ENCODE results near the gene ATP6V1C2.

Gene ATP6V1C2

DNA sequence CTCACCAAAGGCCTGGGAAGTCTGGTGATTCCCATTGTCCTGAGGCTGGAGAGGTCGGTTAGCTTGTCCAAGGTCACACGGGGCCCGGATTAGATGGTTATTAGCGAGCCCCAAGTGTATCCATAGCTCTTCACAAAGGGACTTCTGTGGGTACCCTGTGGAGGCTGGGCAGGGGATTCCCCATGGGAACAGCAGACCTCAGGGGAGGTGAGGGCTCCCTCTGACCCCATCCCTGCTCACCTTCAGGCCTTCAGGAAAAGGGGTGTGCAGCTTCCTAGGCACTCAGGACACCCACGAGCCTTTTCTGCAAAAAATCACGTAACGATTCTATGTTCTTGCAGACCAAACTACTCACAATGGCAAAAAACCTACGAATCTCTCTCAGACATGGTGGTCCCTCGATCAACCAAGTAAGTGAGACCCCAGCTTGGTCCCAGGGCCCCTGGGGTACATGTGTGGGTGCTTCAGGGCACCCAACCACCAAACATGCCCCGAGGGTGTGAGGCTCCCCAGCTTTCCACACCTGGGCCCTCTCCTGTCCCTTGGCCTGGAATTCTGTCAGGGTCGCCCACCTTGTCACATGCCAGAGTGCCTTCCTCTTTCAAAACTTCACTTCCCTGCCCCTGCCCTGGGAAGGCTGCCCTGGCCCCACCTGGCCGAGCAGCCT, 50.9 kb downstream of the ATP6V1C2 start:
- WGBS (ENCODE audit: extremely low coverage, insufficient coverage, low lambda C conversion rate): no CpG with 5 or more reads among the region's 12 CpGs
- Histone ChIP-seq H3K79me1 (ENCODE audit: low read length) (no peaks in the 10 kb centered on the region), H3K36me3 (ENCODE audit: control insufficient read depth, insufficient read depth, low read length) (no peaks in the 10 kb centered on the region), H3K56ac (ENCODE audit: low read length) (no peak overlapping the region), H3K4me2 (ENCODE audit: low read length) (no peak overlapping the region), H3K4ac (ENCODE audit: low read depth, low read length) (no peak overlapping the region), H2AK5ac (ENCODE audit: low read length) (no peak overlapping the region), H3K9ac (ENCODE audit: low read length) (no peak overlapping the region), H2BK120ac (ENCODE audit: low read depth, low read length) (no peak overlapping the region), H3K4me3 (ENCODE audit: low read length) (no peak overlapping the region), H2BK5ac (ENCODE audit: low read length) (no peak overlapping the region), H3K79me2 (ENCODE audit: control insufficient read depth, insufficient read depth, low read length) (no peaks in the 10 kb centered on the region), H3K27ac (ENCODE audit: low read depth, low read length) (no peak overlapping the region), H3K27me3 (ENCODE audit: insufficient read depth, low read length, poor library complexity) (no peaks in the 10 kb centered on the region), H4K8ac (ENCODE audit: low read depth, low read length) (no peak overlapping the region), H3K23ac (ENCODE audit: low read length) (no peak overlapping the region), H2BK15ac (replicated peaks; ENCODE audit: low read depth) (no peak overlapping the region), H3K18ac (ENCODE audit: low read length) (no peak overlapping the region), H4K5ac (ENCODE audit: low read length) (no peak overlapping the region), H3K4me1 (ENCODE audit: control insufficient read depth, low read depth, low read length) (no peaks in the 10 kb centered on the region)
- DNase-seq: no peak

DNA sequence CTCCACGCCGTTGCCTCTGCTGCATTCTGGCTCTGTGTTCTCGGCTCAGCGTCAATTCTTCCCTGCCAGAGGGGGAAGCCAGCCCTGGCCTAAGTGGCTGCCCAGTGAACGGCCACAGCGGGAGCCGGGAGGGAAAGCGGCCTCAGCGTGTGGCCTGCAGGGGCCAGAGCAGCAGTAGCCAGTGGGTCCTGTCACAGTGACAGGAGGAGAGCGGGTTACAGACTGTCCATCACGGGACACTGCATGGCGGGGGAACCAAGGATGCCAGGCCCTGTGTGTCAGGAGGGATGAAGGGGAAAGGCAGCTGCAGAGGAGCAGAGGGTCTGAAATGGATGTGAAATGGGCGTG, 51.4 kb downstream of the ATP6V1C2 start:
- Histone ChIP-seq H3K4me1 (ENCODE audit: control insufficient read depth, low read depth, low read length) (no peaks in the 10 kb centered on the region), H2BK15ac (replicated peaks; ENCODE audit: low read depth) (no peak overlapping the region), H4K5ac (ENCODE audit: low read length) (no peak overlapping the region), H3K79me1 (ENCODE audit: low read length) (no peaks in the 10 kb centered on the region), H3K27ac (ENCODE audit: low read depth, low read length) (no peak overlapping the region), H3K36me3 (ENCODE audit: control insufficient read depth, insufficient read depth, low read length) (no peaks in the 10 kb centered on the region), H2BK5ac (ENCODE audit: low read length) (no peak overlapping the region), H2BK120ac (ENCODE audit: low read depth, low read length) (no peak overlapping the region), H3K23ac (ENCODE audit: low read length) (no peak overlapping the region), H3K9ac (ENCODE audit: low read length) (no peak overlapping the region), H3K79me2 (ENCODE audit: control insufficient read depth, insufficient read depth, low read length) (no peaks in the 10 kb centered on the region), H2AK5ac (ENCODE audit: low read length) (no peak overlapping the region), H3K18ac (ENCODE audit: low read length) (no peak overlapping the region), H3K4me2 (ENCODE audit: low read length) (no peak overlapping the region), H3K56ac (ENCODE audit: low read length) (no peak overlapping the region), H3K27me3 (ENCODE audit: insufficient read depth, low read length, poor library complexity) (no peaks in the 10 kb centered on the region), H3K4me3 (ENCODE audit: low read length) (no peak overlapping the region), H4K8ac (ENCODE audit: low read depth, low read length) (no peak overlapping the region), H3K4ac (ENCODE audit: low read depth, low read length) (no peak overlapping the region)
- WGBS (ENCODE audit: extremely low coverage, insufficient coverage, low lambda C conversion rate): no CpG with 5 or more reads among the region's 13 CpGs
- no peak for DNase-seq

DNA sequence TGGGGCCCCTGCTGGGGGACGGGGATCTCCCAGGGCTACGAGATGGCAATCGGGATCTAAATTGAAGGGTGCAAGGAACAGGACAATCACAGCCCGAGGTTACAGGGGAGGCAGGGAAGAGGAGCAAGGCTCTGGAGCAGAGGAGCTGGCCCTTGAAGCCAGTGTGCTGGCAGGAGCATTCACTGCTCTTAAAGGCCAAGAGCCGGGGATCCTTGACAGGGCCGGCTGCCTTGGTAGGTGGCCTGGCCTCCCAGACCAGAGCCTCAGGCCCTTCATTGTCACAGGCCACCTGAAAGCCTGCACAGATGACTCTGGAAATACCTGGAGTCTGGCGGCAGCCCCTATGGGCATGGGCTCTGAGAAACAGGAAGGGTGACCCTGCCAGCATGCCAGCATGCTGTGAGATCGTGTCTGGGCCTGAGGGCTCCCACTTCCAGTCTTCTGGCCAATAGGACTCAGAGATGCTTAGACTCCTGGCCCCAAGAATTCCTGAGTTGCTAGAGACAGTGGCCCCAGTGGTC, 52.5 kb downstream of the ATP6V1C2 start:
- H3K79me2 ChIP-seq (ENCODE audit: control insufficient read depth, insufficient read depth, low read length): no peaks in the 10 kb centered on the region
- no peak overlapping the region for H3K27ac ChIP-seq (ENCODE audit: low read depth, low read length)
- H3K9ac ChIP-seq (ENCODE audit: low read length): no peak overlapping the region
- no peak overlapping the region for H2BK120ac ChIP-seq (ENCODE audit: low read depth, low read length)
- no peak overlapping the region for H3K23ac ChIP-seq (ENCODE audit: low read length)
- WGBS (ENCODE audit: extremely low coverage, insufficient coverage, low lambda C conversion rate): no CpG with 5 or more reads among the region's 8 CpGs
- H3K4me1 ChIP-seq (ENCODE audit: control insufficient read depth, low read depth, low read length): no peaks in the 10 kb centered on the region
- H3K4ac ChIP-seq (ENCODE audit: low read depth, low read length): no peak overlapping the region
- H2AK5ac ChIP-seq (ENCODE audit: low read length): no peak overlapping the region
- no peak overlapping the region for H2BK5ac ChIP-seq (ENCODE audit: low read length)
- no peaks in the 10 kb centered on the region for H3K27me3 ChIP-seq (ENCODE audit: insufficient read depth, low read length, poor library complexity)
- no peak overlapping the region for H3K18ac ChIP-seq (ENCODE audit: low read length)
- DNase-seq: peak; percentile 64
- no peak overlapping the region for H3K4me3 ChIP-seq (ENCODE audit: low read length)
- H3K56ac ChIP-seq (ENCODE audit: low read length): no peak overlapping the region
- no peak overlapping the region for H4K8ac ChIP-seq (ENCODE audit: low read depth, low read length)
- no peak overlapping the region for H3K4me2 ChIP-seq (ENCODE audit: low read length)
- no peak overlapping the region for H4K5ac ChIP-seq (ENCODE audit: low read length)
- no peaks in the 10 kb centered on the region for H3K79me1 ChIP-seq (ENCODE audit: low read length)
- no peaks in the 10 kb centered on the region for H3K36me3 ChIP-seq (ENCODE audit: control insufficient read depth, insufficient read depth, low read length)
- H2BK15ac ChIP-seq (replicated peaks; ENCODE audit: low read depth): no peak overlapping the region

DNA sequence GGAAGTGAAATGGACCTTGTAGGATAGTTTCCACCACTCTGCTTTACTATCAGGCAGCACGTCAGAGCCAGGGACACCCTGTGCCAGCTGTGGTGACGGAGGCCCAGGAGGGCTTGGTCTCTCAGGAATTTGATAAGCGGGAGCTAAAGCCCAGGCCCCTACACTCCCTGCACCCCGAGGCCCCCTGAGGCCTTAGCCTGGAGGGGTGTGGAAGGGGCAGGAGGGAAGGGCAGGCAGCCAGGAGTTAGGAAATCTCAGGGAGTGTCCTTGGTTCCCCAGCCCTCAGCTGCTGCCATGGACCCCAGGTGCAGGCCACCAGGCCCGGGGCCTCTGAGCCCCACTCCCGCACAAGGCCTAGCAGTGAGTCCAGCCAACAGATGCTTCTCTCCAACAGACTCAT, 53.0 kb downstream of the ATP6V1C2 start:
- Histone ChIP-seq H3K27ac (ENCODE audit: low read depth, low read length) (no peak overlapping the region), H2BK5ac (ENCODE audit: low read length) (no peak overlapping the region), H3K4me1 (ENCODE audit: control insufficient read depth, low read depth, low read length) (no peaks in the 10 kb centered on the region), H3K4me2 (ENCODE audit: low read length) (no peak overlapping the region), H4K8ac (ENCODE audit: low read depth, low read length) (no peak overlapping the region), H4K5ac (ENCODE audit: low read length) (no peak overlapping the region), H3K56ac (ENCODE audit: low read length) (no peak overlapping the region), H3K27me3 (ENCODE audit: insufficient read depth, low read length, poor library complexity) (no peaks in the 10 kb centered on the region), H3K18ac (ENCODE audit: low read length) (no peak overlapping the region), H3K9ac (ENCODE audit: low read length) (no peak overlapping the region), H3K36me3 (ENCODE audit: control insufficient read depth, insufficient read depth, low read length) (no peaks in the 10 kb centered on the region), H2BK15ac (replicated peaks; ENCODE audit: low read depth) (no peak overlapping the region), H3K4ac (ENCODE audit: low read depth, low read length) (no peak overlapping the region), H3K4me3 (ENCODE audit: low read length) (no peak overlapping the region), H3K79me2 (ENCODE audit: control insufficient read depth, insufficient read depth, low read length) (no peaks in the 10 kb centered on the region), H3K23ac (ENCODE audit: low read length) (no peak overlapping the region), H2BK120ac (ENCODE audit: low read depth, low read length) (no peak overlapping the region), H2AK5ac (ENCODE audit: low read length) (no peak overlapping the region), H3K79me1 (ENCODE audit: low read length) (no peaks in the 10 kb centered on the region)
- no peak for DNase-seq
- no CpG with 5 or more reads among the region's 6 CpGs for WGBS (ENCODE audit: extremely low coverage, insufficient coverage, low lambda C conversion rate)

DNA sequence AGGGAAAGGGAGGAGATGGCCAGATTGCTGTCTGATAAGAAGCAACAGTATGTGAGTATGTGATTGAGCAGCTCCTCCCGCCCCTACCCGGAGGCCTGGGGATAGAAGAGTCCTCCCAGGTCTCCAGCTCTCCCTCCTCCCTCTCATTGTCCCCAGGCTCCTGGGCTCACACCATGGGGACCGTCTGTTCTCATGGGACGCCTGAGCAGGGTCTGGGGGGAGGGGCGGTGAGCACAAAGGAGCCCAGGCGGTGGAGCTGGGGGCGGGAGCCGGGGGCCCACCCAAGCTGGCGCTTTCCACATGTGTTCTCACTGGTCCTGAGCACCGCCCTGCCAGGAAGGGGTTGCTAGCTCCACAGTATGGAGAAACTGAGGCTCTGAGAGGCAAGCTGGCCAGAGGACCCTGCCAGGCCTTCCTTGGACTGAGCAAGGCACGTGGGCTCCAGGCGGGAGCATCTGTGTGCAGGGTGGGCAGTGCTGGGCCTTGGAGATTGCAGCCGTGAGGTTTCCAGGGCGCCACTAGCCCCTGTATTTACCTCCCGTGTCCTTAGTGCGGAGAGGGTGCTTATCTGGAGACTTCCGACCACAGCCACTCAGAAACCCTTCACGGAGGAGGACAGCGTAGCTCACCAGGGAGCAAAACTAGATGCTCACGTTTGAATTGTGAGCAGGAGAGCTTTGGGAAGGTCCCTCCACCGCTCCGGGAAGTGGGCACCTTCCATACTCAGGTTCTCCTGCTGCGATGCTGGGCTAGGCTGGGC, 53.8 kb downstream of the ATP6V1C2 start:
- Histone ChIP-seq H3K27ac (ENCODE audit: low read depth, low read length) (no peak overlapping the region), H2BK120ac (ENCODE audit: low read depth, low read length) (no peak overlapping the region), H4K8ac (ENCODE audit: low read depth, low read length) (no peak overlapping the region), H3K56ac (ENCODE audit: low read length) (peak overlapping the region; percentile 7), H4K5ac (ENCODE audit: low read length) (no peak overlapping the region), H3K79me2 (ENCODE audit: control insufficient read depth, insufficient read depth, low read length) (no peaks in the 10 kb centered on the region), H3K79me1 (ENCODE audit: low read length) (peaks cover 2% of the 10 kb centered on the region), H3K4me1 (ENCODE audit: control insufficient read depth, low read depth, low read length) (no peaks in the 10 kb centered on the region), H2BK5ac (ENCODE audit: low read length) (no peak overlapping the region), H3K36me3 (ENCODE audit: control insufficient read depth, insufficient read depth, low read length) (peaks cover 4% of the 10 kb centered on the region), H3K27me3 (ENCODE audit: insufficient read depth, low read length, poor library complexity) (no peaks in the 10 kb centered on the region), H3K9ac (ENCODE audit: low read length) (no peak overlapping the region), H3K23ac (ENCODE audit: low read length) (no peak overlapping the region), H3K18ac (ENCODE audit: low read length) (no peak overlapping the region), H3K4ac (ENCODE audit: low read depth, low read length) (no peak overlapping the region), H2AK5ac (ENCODE audit: low read length) (no peak overlapping the region), H3K4me3 (ENCODE audit: low read length) (no peak overlapping the region), H2BK15ac (replicated peaks; ENCODE audit: low read depth) (no peak overlapping the region), H3K4me2 (ENCODE audit: low read length) (no peak overlapping the region)
- no CpG with 5 or more reads among the region's 23 CpGs for WGBS (ENCODE audit: extremely low coverage, insufficient coverage, low lambda C conversion rate)
- peak; percentile 51 for DNase-seq
